IMR-90 (cell line): Measurements from ENCODE around the gene WRAP73. TPM values are rescaled to one million over a fixed set of nuclear protein-coding genes. Genes with fewer than 3 reads are reported as not detected.

Experiments
- ATAC-seq: fragments of 200-7000 bp; cut with Tn5 transposase; 2 replicates; pipeline ENCODE4 v1.9.1; 2020; ENCODE audit warnings: low read depth, mild to moderate bottlenecking, moderate library complexity
- BruUV-seq: library from RNA; stranded (reverse); fragments of 400-500 nt; replicated peaks from 2 replicates; lab custom pipeline; 2021; lab: Mats Ljungman, UMichigan
- CTCF ChIA-PET: fragments of 300-600 bp; formaldehyde crosslinking; extraction: SDS; loops from one replicate; lab custom pipeline; 2021; ENCODE audit warnings: antibody characterized with exemption; lab: Yijun Ruan, JAX
- POLR2A ChIA-PET: fragments of 300-600 bp; sonication (Branson Sonifier 250); formaldehyde crosslinking; loops from one replicate; lab custom pipeline; 2022; ENCODE audit warnings: antibody characterized with exemption; ENCODE audit not compliant: unreplicated experiment; lab: Charles Lee
- DNase-seq: peaks from one replicate; pipeline ENCODE4 v3.0.0; 2013
- H2AFZ ChIP-seq: replicated peaks from 2 replicates; pipeline ENCODE3; 2013; ENCODE audit warnings: low read length, mild to moderate bottlenecking; ENCODE audit not compliant: poor library complexity
- H2AK5ac ChIP-seq: 2 replicates; pipeline ENCODE4 v1.6.1; 2013; ENCODE audit warnings: low read depth, low read length, inconsistent platforms
- H2AK9ac ChIP-seq: replicated peaks from 2 replicates; pipeline ENCODE3; 2013; ENCODE audit warnings: mild to moderate bottlenecking, low read depth, low read length, moderate library complexity; ENCODE audit not compliant: poor library complexity
- H2BK120ac ChIP-seq: 2 replicates; pipeline ENCODE4 v1.6.1; 2013; ENCODE audit warnings: low read depth, low read length, inconsistent platforms
- H2BK15ac ChIP-seq: 3 replicates; pipeline ENCODE4 v1.6.1; 2013; ENCODE audit warnings: low read depth, low read length, inconsistent platforms
- H2BK20ac ChIP-seq: 2 replicates; pipeline ENCODE4 v1.6.1; 2013; ENCODE audit warnings: low read depth, mild to moderate bottlenecking, inconsistent platforms, low read length, moderate library complexity
- H2BK5ac ChIP-seq: 2 replicates; pipeline ENCODE4 v1.6.1; 2013; ENCODE audit warnings: mild to moderate bottlenecking, low read depth, low read length, inconsistent platforms; ENCODE audit not compliant: poor library complexity, severe bottlenecking
- H3K14ac ChIP-seq: replicated peaks from 2 replicates; pipeline ENCODE4 v1.6.1; 2013; ENCODE audit warnings: low read depth, low read length, inconsistent platforms
- H3K18ac ChIP-seq: 2 replicates; pipeline ENCODE4 v1.6.1; 2013; ENCODE audit warnings: low read depth, low read length, control low read depth
- H3K23ac ChIP-seq: 2 replicates; pipeline ENCODE4 v1.6.1; 2013; ENCODE audit warnings: low read depth, low read length, inconsistent platforms
- H3K27ac ChIP-seq: 2 replicates; pipeline ENCODE4 v1.5.1; 2013; ENCODE audit warnings: mild to moderate bottlenecking, control low read depth, low read length; ENCODE audit not compliant: insufficient read depth
- H3K27me3 ChIP-seq: 2 replicates; pipeline ENCODE4 v1.6.1; 2013; ENCODE audit warnings: low read length; ENCODE audit not compliant: control insufficient read depth, insufficient read depth
- H3K36me3 ChIP-seq: 2 replicates; pipeline ENCODE4 v1.6.1; 2013; ENCODE audit warnings: low read length, mixed read lengths; ENCODE audit not compliant: control insufficient read depth, insufficient read depth
- H3K4ac ChIP-seq: 2 replicates; pipeline ENCODE4 v1.6.1; 2013; ENCODE audit warnings: low read depth, low read length, inconsistent platforms
- H3K4me1 ChIP-seq: 2 replicates; pipeline ENCODE4 v1.6.1; 2013; ENCODE audit warnings: low read length, mixed read lengths; ENCODE audit not compliant: control insufficient read depth, insufficient read depth
- H3K4me2 ChIP-seq: 2 replicates; pipeline ENCODE4 v1.6.1; 2013; ENCODE audit warnings: low read depth, mild to moderate bottlenecking, control low read depth, low read length, moderate library complexity
- H3K4me3 ChIP-seq: 2 replicates; pipeline ENCODE4 v1.5.1; 2013; ENCODE audit warnings: low read depth, mild to moderate bottlenecking, control low read depth, low read length, moderate library complexity; ENCODE audit not compliant: insufficient read depth
- H3K56ac ChIP-seq: 2 replicates; pipeline ENCODE4 v1.6.1; 2013; ENCODE audit warnings: low read length, inconsistent platforms; ENCODE audit not compliant: insufficient read depth; ENCODE audit errors: extremely low read depth
- H3K79me1 ChIP-seq, 2 experiments: 2 replicates each; pipeline ENCODE4 v1.6.1; 2013; ENCODE audit warnings: low read length in 2 of 2, inconsistent platforms in 1 of 2, low read depth in 1 of 2
- H3K9ac ChIP-seq: 2 replicates; pipeline ENCODE4 v1.6.1; 2013; ENCODE audit warnings: low read depth, low read length, control low read depth
- H3K9me1 ChIP-seq: 2 replicates; pipeline ENCODE4 v1.6.1; 2013; ENCODE audit warnings: low read length, inconsistent platforms; ENCODE audit not compliant: insufficient read depth
- H3K9me3 ChIP-seq: 2 replicates; pipeline ENCODE4 v1.6.1; 2013; ENCODE audit warnings: low read length; ENCODE audit not compliant: control insufficient read depth, insufficient read depth
- H4K20me1 ChIP-seq: 2 replicates; pipeline ENCODE4 v1.6.1; 2013; ENCODE audit warnings: low read length, inconsistent platforms; ENCODE audit not compliant: insufficient read depth
- H4K5ac ChIP-seq: 2 replicates; pipeline ENCODE4 v1.6.1; 2013; ENCODE audit warnings: mild to moderate bottlenecking, low read depth, low read length, control low read depth
- H4K8ac ChIP-seq, 2 experiments: 2 replicates each; pipeline ENCODE4 v1.6.1; 2013; ENCODE audit warnings: low read depth in 2 of 2, low read length in 2 of 2, control low read depth in 1 of 2, inconsistent platforms in 1 of 2
- H4K91ac ChIP-seq: 2 replicates; pipeline ENCODE4 v1.6.1; 2013; ENCODE audit warnings: low read depth, low read length, inconsistent platforms; ENCODE audit not compliant: insufficient read depth
- CEBPB ChIP-seq: IDR thresholded peaks from 2 replicates; pipeline ENCODE4 v1.6.1; 2012; ENCODE audit warnings: low read depth, low read length, improper control_type of control experiment
- CHD1 ChIP-seq: IDR thresholded peaks from 2 replicates; pipeline ENCODE4 v1.6.1; 2012; ENCODE audit warnings: low read depth, low read length, improper control_type of control experiment
- CTCF ChIP-seq: conservative IDR thresholded peaks from 2 replicates; pipeline ENCODE4 v1.5.1; 2012; ENCODE audit warnings: mild to moderate bottlenecking, low read depth, low read length, improper control_type of control experiment
- ELK1 ChIP-seq: fragments of 150-350 bp; IDR thresholded peaks from 2 replicates; pipeline ENCODE4 v1.6.1; 2016; ENCODE audit warnings: low read depth, mild to moderate bottlenecking, low read length, moderate library complexity, borderline replicate concordance
- MAFK ChIP-seq: IDR thresholded peaks from 2 replicates; pipeline ENCODE4 v1.6.1; 2012; ENCODE audit warnings: low read depth, low read length, improper control_type of control experiment
- MXI1 ChIP-seq: IDR thresholded peaks from 2 replicates; pipeline ENCODE4 v1.6.1; 2012; ENCODE audit warnings: low read depth, mild to moderate bottlenecking, low read length, moderate library complexity, borderline replicate concordance
- NFE2L2 ChIP-seq: fragments of 150-350 bp; IDR thresholded peaks from 2 replicates; pipeline ENCODE4 v1.6.1; 2016; ENCODE audit warnings: low read depth, mild to moderate bottlenecking, low read length
- RFX5 ChIP-seq: IDR thresholded peaks from 2 replicates; pipeline ENCODE4 v1.8.0; 2012; ENCODE audit warnings: low read depth, mild to moderate bottlenecking, low read length, moderate library complexity
- SMC3 ChIP-seq: fragments of 150-350 bp; IDR thresholded peaks from 2 replicates; pipeline ENCODE4 v1.6.1; 2016; ENCODE audit warnings: low read depth, mild to moderate bottlenecking, antibody characterized with exemption, low read length, moderate library complexity
- WGBS, 2 experiments: methylation state at CpG; one replicate each; pipeline versions ENCODE4 v1.1.5 to v1.1.7; 2013; ENCODE audit warnings: missing lambda C conversion rate in 2 of 2; ENCODE audit not compliant: insufficient read length in 1 of 2; ENCODE audit errors: extremely low coverage in 2 of 2; 5-methylcytosine and 5-hydroxymethylcytosine counted together
- dilution Hi-C: fragments of 300-500 bp; cut with HindIII; formaldehyde crosslinking; loops from one replicate; pipeline ENCODE4 v1.14.3; 2018; ENCODE audit warnings: low sequenced_read_pairs; ENCODE audit not compliant: unreplicated experiment
- in situ Hi-C: fragments of 300-500 bp; cut with MboI; formaldehyde crosslinking; loops from 3 replicates; pipeline ENCODE4 v1.14.3; 2019; ENCODE audit warnings: low sequenced_read_pairs, inconsistent platforms, mixed read lengths
- intact Hi-C: fragments of 100-400 bp; cut with micrococcal nuclease; formaldehyde crosslinking; loops from 2 replicates; pipeline ENCODE4 v1.10.0; 2022
- polyA plus RNA-seq, 3 experiments: library from polyadenylated mRNA; depleted of rRNA; stranded (reverse); fragments of >200 nt; gene quantifications; 2 replicates each; pipeline ENCODE4 v1.2.3, GENCODE V29; 2012; ENCODE audit warnings: low replicate concordance in 1 of 3
- total RNA-seq: library from RNA; depleted of rRNA; stranded (reverse); fragments of >200 nt; gene quantifications from 2 replicates; pipeline ENCODE4 v1.2.3, GENCODE V29; 2012

Gene WRAP73
- total and polyA plus RNA-seq, 2 of the 4 experiments (the other 2 are of a cell fraction): 10.8 to 23.6 TPM

GRCh38 chr1:3654549-3655281 lies 4.8 kb upstream of the WRAP73 start:
- Histone ChIP-seq H3K4me2 (no peak overlapping the region), H3K56ac (no peak overlapping the region), H3K4ac (no peak overlapping the region), H2AFZ (no peak overlapping the region), H3K4me1 (no peaks in the 10 kb centered on the region; the same call in 1 of the 2 replicates), H4K91ac (no peak overlapping the region), H4K20me1 (no peaks in the 10 kb centered on the region; the same call in 1 of the 2 replicates), H2BK15ac (no peak overlapping the region), H3K79me1 (no peaks in the 10 kb centered on the region), H2BK5ac (no peak overlapping the region), H2BK120ac (no peak overlapping the region), H3K23ac (no peak overlapping the region), H2AK5ac (no peak overlapping the region), H3K9ac (no peak overlapping the region), H3K4me3 (no peak overlapping the region), H3K9me1 (no peaks in the 10 kb centered on the region), H3K36me3 (no peaks in the 10 kb centered on the region), H3K18ac (no peak overlapping the region), H4K8ac (no peak overlapping the region), H4K5ac (no peak overlapping the region), H3K9me3 (no peaks in the 10 kb centered on the region), H3K14ac (no peak overlapping the region), H2AK9ac (no peak overlapping the region), H2BK20ac (no peak overlapping the region), H3K27ac (no peak overlapping the region), H3K27me3 (peaks cover 75% of the 10 kb centered on the region)
- TF ChIP-seq CHD1 (no peak), CEBPB (no peak), MAFK (no peak), ELK1 (no peak), NFE2L2 (no peak), MXI1 (no peak), RFX5 (no peak), SMC3 (no peak), CTCF (no peak)
- ChIA-PET POLR2A (no interaction called here), CTCF (interaction anchor here (2.1 kb wide), 1 partner anchor 14 kb away, joined by 6 read pairs; no protein-coding TSS in a partner anchor)
- in situ Hi-C loops (no loop called here), dilution Hi-C loops (no loop called here), intact Hi-C loops (no loop called here)
- DNase-seq (no peak), ATAC-seq (no peak)
- BruUV-seq: no TSS peak
- 72% methylated on average over 9 of the region's 22 CpGs; no CpG with 5 or more reads in 1 of the 2 experiments for WGBS, 2 experiments
